ENCODE data around the gene KRTAP5-11.
"Not testable (repeated sequence)": the region's sequence is repeated elsewhere in the genome, so short reads cannot be mapped to it uniquely, and the experiment has no call there.

- not testable (repeated sequence) for TF ChIP-seq FOXA1 (IDR thresholded peaks at IDR 0.05); TARDBP (IDR thresholded peaks at IDR 0.05); BHLHE40 (IDR thresholded peaks at IDR 0.05; ENCODE audit: borderline replicate concordance); SUZ12 (IDR thresholded peaks at IDR 0.05); ELF4 (IDR thresholded peaks at IDR 0.05); NFRKB (IDR thresholded peaks at IDR 0.05); SP1 (IDR thresholded peaks at IDR 0.05); FOXK2 (IDR thresholded peaks at IDR 0.05)
- TF ChIP-seq, protein P1, sequence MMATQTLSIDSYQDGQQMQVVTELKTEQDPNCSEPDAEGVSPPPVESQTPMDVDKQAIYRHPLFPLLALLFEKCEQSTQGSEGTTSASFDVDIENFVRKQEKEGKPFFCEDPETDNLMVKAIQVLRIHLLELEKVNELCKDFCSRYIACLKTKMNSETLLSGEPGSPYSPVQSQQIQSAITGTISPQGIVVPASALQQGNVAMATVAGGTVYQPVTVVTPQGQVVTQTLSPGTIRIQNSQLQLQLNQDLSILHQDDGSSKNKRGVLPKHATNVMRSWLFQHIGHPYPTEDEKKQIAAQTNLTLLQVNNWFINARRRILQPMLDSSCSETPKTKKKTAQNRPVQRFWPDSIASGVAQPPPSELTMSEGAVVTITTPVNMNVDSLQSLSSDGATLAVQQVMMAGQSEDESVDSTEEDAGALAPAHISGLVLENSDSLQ (IDR thresholded peaks at IDR 0.05), result not testable (repeated sequence)
Measured at GRCh38 chr11:71588314-71588713, 5.6 kb upstream of the KRTAP5-11 start.
